ENCODE results near the gene TMEM204.
"Not testable (repeated sequence)": the region's sequence is repeated elsewhere in the genome, so short reads cannot be mapped to it uniquely, and the experiment has no call there.

Gene TMEM204

GRCh38 chr16:1592446-1592845 lies 59.0 kb downstream of the TMEM204 start:
- DNase-seq (ENCODE audit: low spot score) = no peak

DNA sequence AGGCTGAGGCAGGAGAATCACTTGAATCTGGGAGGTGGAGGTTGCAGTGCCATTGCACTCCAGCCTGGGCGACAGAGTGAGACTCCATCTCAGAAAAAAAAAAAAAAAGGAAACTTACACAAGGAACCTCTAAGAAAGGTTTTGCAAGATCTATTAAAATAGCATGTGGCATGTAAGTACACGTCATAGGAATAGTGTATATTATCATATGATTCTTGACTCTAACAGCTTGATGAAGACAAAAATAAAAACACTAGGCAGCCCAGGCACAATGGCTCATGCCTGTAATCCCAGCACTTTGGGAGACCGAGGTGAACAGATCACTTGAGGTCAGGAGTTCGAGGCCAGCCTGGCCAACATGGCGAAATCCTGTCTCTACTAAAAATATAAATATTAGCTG lies 62.0 kb downstream of the TMEM204 start:
- not testable (repeated sequence) for DNase-seq (ENCODE audit: low spot score)

GRCh38 chr16:1596516-1596915 lies 63.0 kb downstream of the TMEM204 start:
- no peak for DNase-seq (ENCODE audit: low spot score)

GRCh38 chr16:1597154-1597553 lies 63.7 kb downstream of the TMEM204 start:
- no peak for DNase-seq (ENCODE audit: low spot score)

- no peak for DNase-seq (ENCODE audit: low spot score)
Measured at GRCh38 chr16:1601031-1601430, 67.6 kb downstream of the TMEM204 start.

- DNase-seq (ENCODE audit: low spot score) = no peak
Measured at GRCh38 chr16:1601489-1601888, 68.0 kb downstream of the TMEM204 start.

DNA sequence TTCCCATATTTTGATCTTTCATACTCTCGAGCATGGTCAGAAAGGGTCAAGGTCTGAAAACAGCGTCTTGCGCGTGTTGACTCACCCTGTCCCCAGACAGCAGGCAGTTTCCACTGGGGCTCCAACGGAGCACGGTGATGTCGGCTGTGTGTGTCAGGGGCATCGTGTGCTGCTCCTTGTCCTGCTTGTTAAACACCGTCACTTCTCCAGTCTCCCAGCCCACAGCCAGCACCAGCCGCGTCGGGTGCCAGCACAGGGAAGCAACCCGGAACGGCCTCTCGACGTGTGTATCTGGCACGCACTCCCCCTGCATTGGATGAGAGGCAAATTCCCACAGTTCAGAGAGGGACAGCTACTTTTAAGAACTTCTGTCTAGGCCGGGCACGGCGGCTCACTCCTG lies 68.8 kb downstream of the TMEM204 start:
- no peak for DNase-seq (ENCODE audit: low spot score)

Data from COLO829 (cell line).